C4-2B (cell line): ENCODE results near the gene CFAP70.

Source experiments
- H3K27ac ChIP-seq: fragments of 450-650 bp; 2 replicates; pipeline ENCODE4 v1.5.1; 2017
- ZFX ChIP-seq: fragments of 450-650 bp; IDR thresholded peaks from 2 replicates; pipeline ENCODE4 v1.6.1; 2017
- TF ChIP-seq, protein P1 (sequence below): fragments of 450-650 bp; conservative IDR thresholded peaks from 2 replicates; pipeline ENCODE4 v1.5.1; 2017; ENCODE audit warnings: mild to moderate bottlenecking

CFAP70 gene

DNA sequence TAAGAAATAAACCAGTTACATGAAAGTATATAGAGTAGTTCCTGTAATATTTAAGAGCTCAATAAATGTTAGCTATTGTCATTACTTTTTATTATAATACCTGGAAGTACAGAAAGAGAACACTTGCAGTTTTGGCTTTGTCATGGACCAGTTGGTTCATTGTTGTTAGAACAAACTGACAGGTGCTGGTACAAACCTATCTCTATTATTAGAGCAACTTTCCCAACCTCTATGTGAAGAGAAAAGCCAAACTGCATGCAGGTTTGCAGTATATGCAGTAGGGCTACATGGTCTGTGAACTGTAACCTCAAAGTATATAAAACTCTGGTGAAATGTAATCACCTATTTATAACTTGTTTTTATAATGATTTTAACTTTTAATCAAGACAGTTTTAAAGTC lies 132.0 kb downstream of the CFAP70 start:
- TF ChIP-seq, protein P1, sequence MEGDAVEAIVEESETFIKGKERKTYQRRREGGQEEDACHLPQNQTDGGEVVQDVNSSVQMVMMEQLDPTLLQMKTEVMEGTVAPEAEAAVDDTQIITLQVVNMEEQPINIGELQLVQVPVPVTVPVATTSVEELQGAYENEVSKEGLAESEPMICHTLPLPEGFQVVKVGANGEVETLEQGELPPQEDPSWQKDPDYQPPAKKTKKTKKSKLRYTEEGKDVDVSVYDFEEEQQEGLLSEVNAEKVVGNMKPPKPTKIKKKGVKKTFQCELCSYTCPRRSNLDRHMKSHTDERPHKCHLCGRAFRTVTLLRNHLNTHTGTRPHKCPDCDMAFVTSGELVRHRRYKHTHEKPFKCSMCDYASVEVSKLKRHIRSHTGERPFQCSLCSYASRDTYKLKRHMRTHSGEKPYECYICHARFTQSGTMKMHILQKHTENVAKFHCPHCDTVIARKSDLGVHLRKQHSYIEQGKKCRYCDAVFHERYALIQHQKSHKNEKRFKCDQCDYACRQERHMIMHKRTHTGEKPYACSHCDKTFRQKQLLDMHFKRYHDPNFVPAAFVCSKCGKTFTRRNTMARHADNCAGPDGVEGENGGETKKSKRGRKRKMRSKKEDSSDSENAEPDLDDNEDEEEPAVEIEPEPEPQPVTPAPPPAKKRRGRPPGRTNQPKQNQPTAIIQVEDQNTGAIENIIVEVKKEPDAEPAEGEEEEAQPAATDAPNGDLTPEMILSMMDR: no peak
- TF ChIP-seq ZFX: no peak

DNA sequence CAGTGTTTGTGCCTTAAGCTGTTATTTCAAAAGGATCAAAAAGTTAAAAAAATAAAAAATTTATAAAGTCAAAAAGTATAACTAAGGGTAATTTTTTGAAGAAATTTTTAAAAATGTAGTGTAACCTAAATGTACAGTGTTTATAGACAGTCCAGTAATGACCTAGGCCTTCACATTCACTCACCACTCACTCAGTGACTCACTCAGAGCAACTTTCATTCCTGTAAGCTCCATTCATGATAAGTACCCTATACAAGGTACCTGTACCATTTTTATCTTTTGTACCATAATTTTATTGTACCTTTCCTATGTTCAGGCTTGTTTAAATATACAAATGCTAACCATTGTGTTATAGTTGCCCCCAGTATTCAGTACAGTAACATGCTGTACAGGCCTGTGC lies 133.1 kb downstream of the CFAP70 start:
- no peak overlapping the region for H3K27ac ChIP-seq
- TF ChIP-seq, protein P1: no peak
- no peak for TF ChIP-seq ZFX

More for the DNA sequence above, 132.0 kb downstream of the CFAP70 start:
- H3K27ac ChIP-seq: no peak overlapping the region

DNA sequence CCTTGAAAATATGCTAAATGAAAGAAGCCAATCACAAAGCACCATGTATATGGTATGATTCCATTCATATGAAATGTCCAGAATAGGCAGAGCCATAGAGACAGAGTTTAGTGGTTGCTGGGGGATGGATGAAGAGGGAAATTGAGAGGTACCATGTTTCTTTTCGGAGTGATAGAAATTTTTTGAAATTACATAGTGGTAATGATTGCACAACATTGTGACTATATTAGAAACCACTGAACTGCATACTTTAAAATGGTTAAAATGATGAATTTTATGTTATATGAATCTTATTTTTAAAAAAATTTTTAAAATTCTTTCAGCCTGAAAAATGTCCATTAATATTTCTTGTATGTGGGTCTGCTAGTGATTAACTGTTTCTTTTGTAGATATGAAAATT lies 137.7 kb downstream of the CFAP70 start:
- H3K27ac ChIP-seq: no peak overlapping the region
- no peak for TF ChIP-seq ZFX
- TF ChIP-seq, protein P1: no peak

- H3K27ac ChIP-seq: no peak overlapping the region
Measured at GRCh38 chr10:73219384-73219783, 139.3 kb downstream of the CFAP70 start.

DNA sequence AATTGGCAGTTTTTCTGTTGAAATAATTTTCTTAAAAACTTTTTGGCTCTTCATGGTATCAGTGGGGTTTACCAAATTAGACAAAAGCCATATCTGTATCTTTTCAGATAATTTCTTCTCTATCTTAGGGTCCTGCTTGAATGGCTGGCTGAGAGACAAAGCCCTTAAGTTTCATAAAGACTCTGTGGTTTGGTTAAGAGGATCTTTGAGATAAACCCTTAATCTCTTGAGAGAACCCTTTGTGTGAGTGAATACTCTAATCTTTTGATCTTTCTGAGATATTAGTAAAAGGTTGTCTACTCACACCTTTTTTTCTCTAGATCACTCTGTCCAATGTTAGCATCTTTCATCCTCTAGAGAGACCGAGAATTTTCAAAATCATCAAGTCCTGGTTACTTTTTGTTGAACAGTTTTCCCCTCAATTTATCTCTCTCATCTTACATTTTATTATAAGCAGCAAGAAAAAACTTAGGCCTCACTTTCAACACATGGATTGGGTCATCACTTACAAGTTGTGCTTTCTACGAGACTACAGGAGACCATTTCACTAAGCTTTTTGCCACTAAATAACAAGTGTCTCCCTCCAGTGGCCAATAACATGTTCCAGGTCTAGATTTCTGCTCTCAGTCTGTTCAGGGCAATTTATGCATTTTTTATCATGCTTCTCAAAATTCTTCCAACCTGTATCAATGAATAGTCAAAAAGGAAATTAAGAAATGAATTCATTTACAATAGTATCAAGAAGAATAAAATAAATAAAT lies 140.1 kb downstream of the CFAP70 start:
- TF ChIP-seq ZFX: no peak
- TF ChIP-seq, protein P1: peak; percentile 66
- H3K27ac ChIP-seq: no peak overlapping the region

More at GRCh38 chr10:73219384-73219783, 139.3 kb downstream of the CFAP70 start:
- TF ChIP-seq ZFX: no peak
- TF ChIP-seq, protein P1: no peak

GRCh38 chr10:73217628-73218027 lies 141.0 kb downstream of the CFAP70 start:
- TF ChIP-seq, protein P1: no peak
- TF ChIP-seq ZFX: no peak
- H3K27ac ChIP-seq: no peak overlapping the region

DNA sequence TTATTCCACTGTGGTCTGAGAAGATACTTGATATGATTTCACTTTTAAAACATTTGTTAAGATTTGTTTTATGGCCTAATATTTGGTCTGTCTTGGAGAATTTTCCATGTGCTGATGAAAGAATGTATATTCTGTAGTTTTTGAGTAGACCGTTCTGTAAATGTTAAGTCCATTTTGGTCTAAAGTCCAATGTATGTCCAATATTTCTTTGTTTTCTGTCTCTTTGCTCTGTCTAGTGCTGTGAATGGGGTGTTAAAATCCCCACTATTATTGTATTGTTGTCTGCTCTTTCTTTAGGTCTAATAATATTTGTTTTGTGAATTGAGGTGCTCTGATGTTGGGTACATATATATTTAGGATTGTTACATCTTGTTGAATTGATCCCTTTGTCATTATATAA lies 142.9 kb downstream of the CFAP70 start:
- no peak overlapping the region for H3K27ac ChIP-seq
- TF ChIP-seq, protein P1: no peak
- TF ChIP-seq ZFX: no peak
